ENCODE measurements around the gene PCBP3.
"Not testable (repeated sequence)": the region's sequence is repeated elsewhere in the genome, so short reads cannot be mapped to it uniquely, and the experiment has no call there.

PCBP3 gene

GRCh38 chr21:45636459-45636858, 7.1 kb upstream of the PCBP3 start:
- no peak for DNase-seq

- DNase-seq: no peak
Measured at GRCh38 chr21:45636951-45637646, 6.4 kb upstream of the PCBP3 start.

- no peak for DNase-seq
Measured at GRCh38 chr21:45637883-45638282, 5.6 kb upstream of the PCBP3 start.

DNA sequence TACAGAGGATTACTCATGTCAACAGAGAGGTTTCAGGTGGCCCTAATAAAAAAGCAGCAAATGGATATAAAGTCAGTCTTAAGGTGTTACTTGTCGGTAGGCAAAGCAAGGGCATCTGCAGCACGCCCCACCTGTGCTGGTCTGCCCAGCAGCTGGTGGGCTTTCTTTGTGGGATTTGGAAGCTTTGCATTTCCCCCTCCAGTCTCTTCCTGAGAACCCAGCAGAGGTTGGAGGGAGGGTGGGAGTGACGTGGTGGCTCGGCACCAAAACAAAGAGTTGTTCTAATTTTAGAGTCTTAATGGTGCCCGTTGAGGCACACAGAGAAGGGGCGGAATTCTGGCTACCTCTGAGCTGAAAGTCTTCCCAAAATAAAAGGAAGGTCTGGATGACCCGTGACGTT, 4.8 kb upstream of the PCBP3 start:
- no peak for DNase-seq

- DNase-seq: no peak
Measured at GRCh38 chr21:45639206-45640000, 4.1 kb upstream of the PCBP3 start.

- DNase-seq: no peak
Measured at GRCh38 chr21:45640001-45640887, 3.3 kb upstream of the PCBP3 start.

DNA sequence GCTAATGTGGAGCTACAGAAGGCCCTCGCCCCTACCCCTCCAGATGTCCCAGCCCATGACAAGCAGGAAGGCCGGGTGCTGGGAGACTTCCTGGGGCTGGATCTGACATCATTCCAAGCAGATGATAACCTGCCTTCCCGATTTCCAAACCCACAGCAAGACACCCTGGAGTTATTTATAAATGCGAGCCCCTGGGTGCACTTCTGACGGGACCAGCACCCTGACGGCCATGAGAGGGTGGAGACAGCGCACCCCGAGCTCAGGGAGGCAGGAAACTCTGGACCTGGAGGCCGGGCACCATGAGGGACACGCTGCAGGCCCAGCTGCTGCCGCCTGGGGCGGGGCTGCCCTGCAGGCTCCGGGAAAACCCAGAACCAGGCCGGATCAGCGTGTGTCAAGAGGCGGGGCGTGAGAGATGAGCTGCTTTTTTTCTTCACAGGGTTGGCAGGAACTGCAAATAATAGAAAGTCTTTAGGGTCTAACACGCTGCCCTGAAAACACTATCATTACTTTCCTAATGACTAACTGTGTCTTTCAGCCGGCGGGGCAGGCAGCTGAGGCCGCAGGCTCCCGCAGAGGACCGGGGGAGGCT, 2.5 kb upstream of the PCBP3 start:
- DNase-seq: no peak

DNA sequence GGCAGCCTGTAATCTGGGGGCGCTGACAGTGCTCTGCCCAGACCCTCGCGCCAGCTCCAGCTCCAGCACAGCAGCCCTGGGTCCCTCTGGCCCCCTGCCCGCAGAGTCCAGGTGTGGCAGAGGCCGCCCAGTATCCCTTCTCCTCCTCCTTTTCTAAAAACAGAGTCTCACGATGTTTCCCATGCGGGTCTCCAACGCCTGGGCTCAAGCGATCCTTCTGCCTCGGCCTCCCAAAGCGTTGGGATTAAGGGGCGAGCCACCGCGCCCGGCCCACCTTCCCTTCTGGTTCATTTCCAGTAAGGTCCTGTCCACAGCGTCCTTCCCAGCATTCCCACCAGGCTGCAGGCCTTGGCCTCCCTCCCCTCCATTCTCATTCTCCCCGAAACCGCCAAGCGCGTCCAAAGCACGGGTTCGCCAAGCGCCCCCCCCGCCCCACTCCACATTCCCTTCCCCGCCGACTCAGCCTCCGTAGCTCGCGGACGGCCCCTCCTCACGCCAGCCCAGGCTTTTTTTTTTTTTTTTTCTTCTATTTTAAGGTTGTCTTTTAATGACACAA, 2.0 kb upstream of the PCBP3 start:
- no peak for DNase-seq

- DNase-seq: no peak
Measured at GRCh38 chr21:45642122-45642813, 1.3 kb upstream of the PCBP3 start.

GRCh38 chr21:45644041-45644906, 749 bp downstream of the PCBP3 start:
- DNase-seq: peak; percentile 36

- DNase-seq: no peak
Measured at GRCh38 chr21:45651921-45652320, 8.4 kb downstream of the PCBP3 start.

GRCh38 chr21:45655124-45655523, 11.6 kb downstream of the PCBP3 start:
- DNase-seq: no peak

- DNase-seq: not testable (repeated sequence)
Measured at GRCh38 chr21:45656114-45656513, 12.6 kb downstream of the PCBP3 start.

GRCh38 chr21:45661913-45662622, 18.5 kb downstream of the PCBP3 start:
- DNase-seq: not testable (repeated sequence)

DNA sequence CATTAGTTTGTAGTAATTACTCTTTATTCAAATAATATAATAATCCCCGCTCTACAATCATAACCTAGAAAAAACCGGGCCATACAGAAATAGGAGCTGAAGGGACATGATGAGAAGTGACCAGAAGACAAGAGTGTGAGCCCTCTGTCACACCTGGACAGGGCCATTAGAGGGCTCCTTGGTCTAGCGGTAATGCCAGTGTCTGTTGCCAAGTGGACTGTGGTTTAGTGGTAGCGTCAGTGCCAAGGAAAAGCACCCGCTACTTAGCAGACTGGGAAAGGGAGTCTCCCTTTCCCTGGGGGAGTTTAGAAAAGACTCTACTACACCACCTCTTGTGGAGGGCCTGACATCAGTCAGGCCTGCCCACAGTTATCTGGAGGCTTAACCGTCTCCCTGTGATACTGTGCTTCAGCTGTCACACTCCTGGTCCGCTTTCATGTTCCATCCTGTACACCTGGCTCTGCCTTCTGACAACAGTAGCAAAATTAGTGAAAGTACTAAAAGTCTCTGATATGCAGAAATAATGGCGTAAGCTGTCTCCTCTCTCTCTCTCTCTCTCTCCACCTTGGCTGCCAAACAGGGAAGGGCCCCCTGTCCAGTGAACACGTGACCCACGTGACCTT, 19.2 kb downstream of the PCBP3 start:
- not testable (repeated sequence) for DNase-seq

- DNase-seq: no peak
Measured at GRCh38 chr21:45669382-45669781, 25.9 kb downstream of the PCBP3 start.

DNA sequence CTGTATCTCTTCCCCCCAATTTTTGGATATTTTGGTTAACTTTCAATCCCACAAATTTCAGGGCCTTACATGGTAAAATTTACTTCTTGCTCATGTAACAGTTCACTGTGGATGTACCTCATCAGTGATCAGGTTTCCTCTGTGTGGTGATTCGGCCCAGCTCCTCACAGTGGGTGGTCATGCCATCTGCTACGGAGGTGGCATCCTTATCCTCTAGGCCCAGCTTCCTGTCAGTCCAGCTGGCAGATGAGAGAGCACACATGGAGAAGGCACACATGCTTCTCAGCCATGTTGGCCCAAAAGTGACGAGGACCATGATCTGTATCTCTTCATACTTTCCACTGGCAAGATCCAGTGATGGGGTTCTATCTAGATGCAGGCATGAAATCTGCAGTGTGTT, 27.2 kb downstream of the PCBP3 start:
- no peak for DNase-seq

DNA sequence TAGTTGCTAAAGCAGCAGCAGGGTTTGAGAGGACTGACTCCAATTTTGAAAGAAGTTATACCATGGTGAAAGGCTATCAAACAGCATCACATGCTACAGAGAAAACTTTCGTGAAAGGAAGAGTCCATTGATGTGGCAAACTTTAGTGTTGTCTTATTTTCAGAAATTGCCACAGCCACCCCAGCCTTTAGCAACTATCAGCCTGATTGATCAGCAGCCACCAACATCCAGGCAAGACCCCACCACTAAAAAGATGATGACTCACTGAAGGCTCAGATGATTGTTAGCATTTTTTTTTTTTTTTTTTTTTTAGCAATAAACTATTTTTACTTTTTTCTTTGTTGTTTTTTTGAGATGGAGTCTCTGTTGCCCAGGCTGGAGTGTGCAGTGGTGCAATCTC, 35.3 kb downstream of the PCBP3 start:
- not testable (repeated sequence) for DNase-seq

DNA sequence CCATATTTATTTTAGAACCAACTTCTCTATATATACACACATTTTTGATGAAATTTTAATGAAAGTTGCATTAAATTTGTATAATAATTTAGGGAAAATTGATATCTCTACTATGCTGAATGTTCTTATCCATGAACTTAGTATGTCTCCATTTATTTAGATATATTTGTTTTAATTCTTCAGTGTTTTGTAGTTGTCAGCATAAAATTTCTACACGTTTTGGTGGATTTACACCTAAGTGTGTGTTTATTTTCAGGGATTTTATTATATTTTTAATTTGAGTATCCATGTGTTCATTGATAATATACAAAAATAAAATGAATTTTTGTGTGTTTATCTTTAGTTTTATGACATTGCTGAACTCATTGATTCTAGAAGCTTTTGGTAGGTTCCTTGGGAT, 36.7 kb downstream of the PCBP3 start:
- no peak for DNase-seq

DNA sequence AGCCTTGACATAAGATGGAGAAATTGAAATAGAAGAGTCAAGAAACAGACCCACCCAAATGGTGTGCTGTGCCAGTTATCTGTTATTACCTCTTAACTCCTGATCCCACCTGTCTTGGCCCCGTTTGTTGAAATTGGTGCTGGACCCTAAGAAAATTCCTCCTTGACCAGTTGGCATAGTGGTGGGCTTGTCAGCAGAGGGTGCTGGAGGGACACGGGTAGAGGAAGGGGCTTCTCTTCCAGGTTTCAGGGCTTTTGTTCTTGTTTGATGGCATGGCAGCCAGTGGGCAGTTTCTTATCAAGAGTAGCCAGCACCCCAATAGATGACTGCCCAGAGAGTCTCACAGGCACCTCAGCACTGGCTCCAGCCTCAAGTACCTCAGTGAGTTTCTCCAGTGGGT, 51.6 kb downstream of the PCBP3 start:
- no peak for DNase-seq

All from retina (tissue), 1 donor.